Stimulated activated CD8-positive, alpha-beta memory T cell treated with anti-CD3 and anti-CD28 coated beads, Interleukin-12 subunit alpha, Interleukin-12 subunit beta, amount 100 ng/mL, for 24 hours (primary cell): ENCODE results near the gene SYNDIG1.

Source experiments
- DNase-seq: peaks from one replicate; pipeline ENCODE4 v3.0.0-alpha.2; 2020; ENCODE audit errors: extremely low read depth

The SYNDIG1 gene

DNA sequence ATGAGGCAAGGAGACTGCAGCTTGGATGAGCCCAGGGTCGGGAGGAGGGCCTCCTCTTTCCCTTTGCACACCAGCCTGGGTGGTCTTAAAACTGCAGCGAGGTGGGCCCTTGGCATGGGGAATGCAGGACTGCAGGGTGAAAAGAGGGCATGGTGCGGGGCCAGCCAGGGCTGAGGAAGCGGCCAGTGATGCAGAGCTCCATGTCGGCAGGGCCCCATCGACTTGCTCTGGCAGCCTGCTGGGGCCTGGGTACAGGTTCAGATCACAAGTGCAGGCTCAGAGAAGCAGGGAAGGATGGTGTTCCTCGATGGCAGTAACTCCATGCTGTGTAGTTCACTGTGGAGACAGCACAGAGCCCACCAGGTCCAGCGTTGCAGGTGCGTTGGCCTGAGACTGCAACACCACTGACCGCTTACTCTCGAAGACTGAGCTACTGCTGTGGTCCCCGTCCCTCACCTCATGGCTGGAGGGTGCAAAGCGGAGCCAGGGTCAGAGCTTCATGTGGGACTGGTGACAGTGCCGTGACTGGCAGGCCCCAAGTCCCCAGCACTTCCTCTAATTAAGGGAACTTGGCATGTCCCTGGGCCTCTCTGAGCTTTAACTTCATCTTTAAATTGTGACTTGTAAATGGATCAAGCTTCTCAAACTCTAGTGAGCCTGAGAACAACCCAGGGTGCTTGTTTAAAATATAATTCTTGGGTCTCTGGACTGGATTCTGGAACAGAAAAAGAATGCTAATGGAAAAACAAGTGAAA is 223.2 kb downstream of the SYNDIG1 start:
- DNase-seq, result no peak

DNA sequence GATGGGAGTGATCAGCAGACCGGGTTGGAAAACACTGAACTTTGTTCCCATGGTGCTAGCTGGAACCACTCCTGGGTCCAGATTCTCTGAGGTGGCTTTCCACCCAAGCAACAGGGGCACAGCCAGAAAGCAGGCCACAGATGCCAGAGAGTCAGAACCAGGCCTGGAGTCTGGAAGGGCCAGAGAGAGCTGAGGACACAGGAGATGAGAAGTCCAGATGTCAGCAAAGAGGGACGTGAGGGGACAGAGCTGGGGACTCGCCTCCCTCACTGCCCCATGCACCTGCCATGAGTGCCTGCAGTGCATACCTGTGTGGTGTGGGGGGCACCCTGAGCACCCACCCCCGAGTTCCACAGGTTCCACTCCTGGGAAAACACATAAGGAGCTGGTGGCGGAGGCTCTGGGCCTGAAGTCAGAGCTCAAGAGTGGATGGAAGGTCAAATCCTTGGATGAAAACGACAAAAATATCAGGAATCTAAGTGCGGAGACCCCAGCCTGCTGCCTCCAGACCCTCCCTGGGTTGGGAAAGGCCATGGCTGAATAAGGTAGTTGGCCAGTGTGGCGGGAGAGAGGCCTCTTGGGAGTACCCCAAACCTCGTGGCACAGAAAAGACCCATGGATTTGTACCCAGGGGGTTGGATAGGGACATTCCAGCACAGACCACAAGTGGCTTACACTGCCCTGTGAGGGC is 224.2 kb downstream of the SYNDIG1 start:
- DNase-seq, result no peak

DNA sequence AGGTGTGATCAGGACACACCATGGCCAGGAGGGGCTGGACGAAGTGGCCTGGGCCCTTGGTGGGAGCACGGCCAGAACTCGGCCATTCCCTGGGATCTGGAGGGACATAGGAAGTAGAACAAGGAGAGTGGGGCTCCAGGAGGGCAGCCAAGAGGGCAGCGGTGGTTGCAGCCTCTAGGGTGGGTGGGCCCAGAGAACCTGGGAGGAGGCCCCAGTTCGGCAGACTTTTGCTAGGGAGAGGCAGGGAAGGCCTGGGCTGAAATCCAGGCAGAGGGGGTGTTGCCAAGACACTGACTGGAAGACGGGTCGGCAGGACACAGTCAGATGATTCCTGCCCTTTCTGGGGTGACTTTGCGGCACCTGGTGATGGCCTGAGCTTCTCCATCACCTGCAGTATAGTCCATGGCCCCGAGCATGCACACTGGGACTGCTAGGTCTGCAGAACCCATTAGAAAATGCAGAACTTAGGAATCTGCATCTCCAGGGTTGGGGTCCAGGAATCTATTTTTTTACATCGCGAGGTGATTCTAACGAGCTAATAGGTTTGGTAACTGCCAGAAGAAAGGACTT is 224.8 kb downstream of the SYNDIG1 start:
- no peak for DNase-seq

DNA sequence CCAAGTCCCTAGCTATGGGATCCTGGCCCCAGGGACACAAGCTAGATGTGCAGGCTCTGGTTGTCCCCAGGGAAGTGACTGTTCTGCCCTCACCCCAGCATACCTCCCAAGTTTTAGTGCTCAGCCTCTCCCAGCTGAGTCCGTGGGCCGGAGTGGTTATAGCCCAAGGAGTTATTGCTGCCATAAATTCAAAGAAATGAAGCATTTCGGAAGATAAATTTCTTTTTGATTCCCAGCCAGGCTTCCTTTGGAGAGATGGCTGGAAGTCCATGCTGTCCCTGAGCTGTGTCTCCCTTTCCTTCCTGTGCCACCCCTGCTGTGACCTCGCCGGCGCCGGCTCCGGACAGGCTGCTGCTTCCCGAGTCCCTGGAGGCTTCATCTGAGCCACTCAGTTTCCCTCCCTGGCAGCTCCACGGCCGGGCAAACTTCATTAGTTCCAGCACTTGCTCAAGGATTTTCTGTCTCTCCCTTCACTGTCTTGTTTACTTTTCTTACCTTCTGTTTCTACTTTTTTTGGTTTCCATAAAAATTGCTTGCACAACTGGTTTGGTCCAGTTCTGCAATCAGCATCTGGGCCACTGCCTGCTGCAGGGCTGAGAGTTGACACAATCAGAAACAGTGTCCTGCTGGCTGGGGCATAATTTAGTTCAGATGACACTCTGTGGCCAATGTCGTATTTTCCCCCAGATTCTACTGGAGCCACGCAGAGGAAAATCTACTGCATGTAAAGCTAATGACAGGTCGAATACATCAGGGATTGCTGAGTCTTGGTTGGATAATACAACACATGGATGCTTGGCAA is 225.5 kb downstream of the SYNDIG1 start:
- no peak for DNase-seq

DNA sequence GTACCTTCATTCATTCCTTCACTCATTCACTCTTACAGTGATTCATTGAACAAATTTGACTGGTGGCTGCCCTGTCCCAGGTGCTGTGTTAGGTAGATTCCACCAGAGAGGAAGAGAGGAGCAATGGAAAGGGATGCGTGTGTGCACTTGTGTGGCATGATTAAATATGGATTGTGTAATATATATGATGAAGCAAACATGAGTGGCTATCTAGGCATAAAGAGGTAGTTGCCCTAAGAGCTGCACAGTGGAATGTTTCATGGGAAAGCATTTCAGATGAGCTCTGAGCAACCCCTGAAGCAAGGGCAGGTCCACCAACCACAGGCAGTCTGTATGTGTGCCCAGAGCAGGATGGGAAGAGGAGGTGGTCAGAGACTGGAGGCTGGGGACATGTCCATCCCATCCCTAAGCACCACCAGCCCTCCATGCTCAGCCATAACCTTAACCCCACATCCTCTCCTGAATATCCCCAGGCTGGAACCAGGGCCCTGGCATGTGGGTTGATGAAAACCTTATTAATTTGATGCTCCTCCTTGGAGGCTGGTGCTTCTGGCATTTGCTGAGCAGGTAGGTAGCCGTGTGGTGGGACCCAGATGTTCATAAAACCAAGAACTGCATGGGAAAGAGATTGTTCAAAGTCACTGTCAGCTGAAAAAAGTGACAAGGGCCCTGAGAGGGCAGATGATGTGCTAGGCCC is 226.2 kb downstream of the SYNDIG1 start:
- DNase-seq, result no peak

DNA sequence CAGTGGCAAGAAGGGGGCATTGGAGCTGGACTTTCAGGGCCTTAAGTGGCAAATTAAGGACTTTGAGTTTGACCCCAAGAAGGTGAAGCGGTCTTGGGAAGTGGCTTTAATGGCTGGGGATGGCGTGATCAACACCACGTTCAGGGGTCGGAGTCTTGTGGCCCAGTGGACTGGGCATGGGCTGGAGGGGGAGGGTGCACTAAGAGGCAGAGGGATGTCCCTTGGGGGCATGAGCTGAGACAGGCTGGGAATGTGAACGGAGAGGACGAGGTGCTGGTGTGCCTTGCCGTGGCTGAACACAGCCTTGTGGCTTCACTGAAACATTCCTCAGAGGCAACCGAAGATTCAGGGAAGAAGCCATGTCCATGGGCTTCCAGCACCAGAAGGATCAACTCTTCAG is 227.0 kb downstream of the SYNDIG1 start:
- no peak for DNase-seq

DNA sequence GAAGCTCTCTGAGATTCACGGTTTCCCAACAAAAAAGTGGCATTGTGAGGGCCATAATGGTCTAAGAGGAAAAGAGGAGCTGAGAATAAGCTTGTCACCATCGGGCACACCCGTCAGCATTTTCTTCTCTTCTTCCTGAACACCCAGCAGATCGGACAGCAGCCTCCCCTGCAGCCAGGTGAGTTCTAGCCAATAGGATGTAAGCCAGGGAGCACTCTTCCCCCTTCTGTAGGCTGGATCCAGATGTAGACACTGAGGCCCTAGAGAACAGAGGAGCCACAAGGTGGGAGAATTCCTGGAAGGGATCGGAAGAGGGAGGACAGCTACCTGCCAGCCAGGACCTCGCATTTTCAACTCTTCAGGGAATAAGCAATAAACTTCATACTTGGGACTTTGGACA is 228.0 kb downstream of the SYNDIG1 start:
- no peak for DNase-seq

DNA sequence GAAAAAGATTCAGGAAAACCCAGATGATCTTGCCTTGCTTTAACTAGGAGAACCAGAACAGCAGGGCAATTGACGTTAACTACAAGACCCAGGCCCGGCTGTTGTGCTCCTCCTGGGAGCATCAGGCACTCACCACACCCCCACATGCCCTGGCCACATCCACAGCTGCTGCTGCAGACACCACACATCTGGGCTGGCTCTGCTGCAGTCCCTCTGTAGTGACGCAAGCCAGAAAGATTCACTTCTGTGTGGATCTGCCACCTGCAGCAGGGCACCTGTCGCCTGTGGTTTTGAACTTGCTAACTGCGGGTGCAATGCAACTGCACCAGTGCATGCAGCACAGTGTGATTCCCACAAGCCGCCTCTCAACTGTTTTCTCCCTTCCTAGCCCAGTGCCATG is 228.8 kb downstream of the SYNDIG1 start:
- no peak for DNase-seq

DNA sequence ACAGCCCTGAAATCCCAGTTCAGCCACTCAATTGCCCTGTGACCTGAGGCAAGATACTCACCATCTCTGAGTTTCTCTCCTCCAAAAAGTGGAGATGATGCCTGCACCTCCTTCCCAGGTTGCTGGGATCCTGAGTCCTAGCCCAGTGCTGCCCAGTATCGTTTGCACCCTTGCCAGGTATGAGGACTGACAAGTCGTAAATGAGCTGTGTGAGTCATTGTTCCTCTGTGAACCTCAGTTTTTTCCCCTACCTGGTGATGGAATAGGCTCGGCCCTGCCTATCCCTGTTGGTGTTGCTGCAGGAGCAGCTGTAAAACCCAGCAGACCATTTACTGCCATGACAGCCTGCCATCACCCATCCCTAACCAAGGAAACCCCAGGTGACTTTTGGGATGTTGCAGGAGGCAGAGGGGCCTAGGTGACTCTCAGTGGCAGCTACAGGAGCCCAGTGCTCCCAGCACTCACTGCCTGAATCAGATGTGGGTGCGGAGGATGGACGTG is 229.3 kb downstream of the SYNDIG1 start:
- no peak for DNase-seq

DNA sequence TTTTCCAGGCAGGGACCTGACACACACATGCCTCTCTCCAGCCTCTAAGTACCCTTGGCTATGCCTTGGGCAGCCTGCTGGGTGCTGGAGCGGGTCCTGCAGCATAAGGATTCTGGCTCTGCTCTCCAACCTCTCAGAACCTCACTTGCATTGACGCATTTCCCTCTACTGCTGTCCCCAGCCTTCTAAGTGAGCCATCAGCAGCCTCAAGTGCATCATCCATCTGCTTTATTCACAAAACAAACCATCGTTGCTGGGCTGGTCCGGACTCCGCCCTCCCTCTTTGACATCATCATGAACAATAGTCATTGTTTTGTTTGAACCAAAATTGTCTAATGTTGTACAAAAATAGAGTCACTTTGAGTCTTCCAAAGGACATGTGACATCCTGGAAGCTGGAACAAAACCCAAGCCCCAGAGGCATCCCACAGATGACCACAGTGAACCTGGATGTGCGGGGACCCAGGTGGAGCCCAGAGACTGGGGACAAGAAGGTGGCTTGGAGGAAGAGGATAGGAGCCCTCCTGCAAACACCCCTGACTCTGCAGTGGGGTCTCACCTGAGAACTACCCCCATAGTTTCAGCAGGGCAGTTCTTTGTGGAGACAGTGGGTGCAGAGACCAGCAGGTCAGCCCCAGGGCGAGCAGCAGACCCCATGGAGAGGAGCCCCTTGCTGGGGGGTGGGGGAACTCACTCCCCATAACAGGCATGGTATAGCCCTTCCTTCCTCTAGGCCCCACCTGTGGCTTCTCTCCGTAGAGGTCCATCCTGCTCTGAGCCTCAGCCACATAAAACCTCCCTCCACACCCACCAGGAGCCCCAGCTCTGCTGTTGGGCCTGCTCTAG is 230.1 kb downstream of the SYNDIG1 start:
- DNase-seq, result no peak

DNA sequence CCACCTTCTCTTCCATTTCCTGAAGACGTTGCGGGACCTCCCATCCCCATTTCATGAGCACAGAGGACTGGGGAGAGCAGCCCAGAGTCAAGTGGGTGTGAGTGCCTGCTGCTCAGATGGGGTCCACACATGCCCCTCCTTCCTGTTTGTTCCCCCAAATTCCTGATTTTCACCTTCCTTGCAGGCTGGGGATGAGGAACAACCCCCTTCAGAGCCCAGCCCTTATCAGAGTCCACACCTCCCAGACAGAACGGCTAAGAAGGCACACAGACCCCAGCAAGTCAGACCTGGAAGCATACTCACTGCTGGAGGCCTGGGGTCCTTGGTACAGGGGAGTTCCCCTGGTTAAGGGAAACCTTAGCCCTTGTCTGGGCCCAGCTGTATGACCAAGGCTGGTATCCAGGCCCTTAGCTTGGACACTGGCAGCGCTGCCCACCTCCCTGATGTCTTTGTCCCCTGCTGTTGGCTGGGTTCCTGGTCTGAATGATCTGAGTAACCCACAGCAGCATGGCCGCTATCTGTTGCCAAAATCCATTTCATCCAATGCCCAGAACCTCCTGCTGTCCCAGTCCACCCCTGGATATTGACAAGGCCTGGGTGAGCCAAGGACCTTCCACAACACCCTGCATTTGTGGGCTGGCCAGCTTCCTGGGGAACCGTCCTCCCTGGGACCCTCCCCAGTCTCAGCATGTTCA is 230.9 kb downstream of the SYNDIG1 start:
- DNase-seq, result no peak

DNA sequence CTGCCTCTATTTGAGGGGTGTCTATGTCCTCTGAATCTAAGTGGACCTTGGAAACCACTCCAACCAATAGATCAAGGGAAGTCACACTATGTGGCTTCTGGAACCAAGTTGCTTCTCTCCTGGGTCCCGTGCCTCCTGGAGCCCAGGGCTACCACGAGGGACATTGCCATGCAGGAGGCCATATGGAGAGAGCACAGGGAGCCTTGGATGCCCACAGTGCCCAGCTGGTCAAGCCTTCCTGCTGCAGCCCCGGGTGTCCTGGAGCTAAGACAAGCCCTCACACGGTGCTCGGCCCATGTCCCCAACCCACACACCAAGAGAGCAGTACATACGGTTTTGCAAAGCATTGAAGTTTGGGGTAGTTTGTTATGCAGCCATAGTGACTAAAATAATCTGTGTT is 231.6 kb downstream of the SYNDIG1 start:
- no peak for DNase-seq

DNA sequence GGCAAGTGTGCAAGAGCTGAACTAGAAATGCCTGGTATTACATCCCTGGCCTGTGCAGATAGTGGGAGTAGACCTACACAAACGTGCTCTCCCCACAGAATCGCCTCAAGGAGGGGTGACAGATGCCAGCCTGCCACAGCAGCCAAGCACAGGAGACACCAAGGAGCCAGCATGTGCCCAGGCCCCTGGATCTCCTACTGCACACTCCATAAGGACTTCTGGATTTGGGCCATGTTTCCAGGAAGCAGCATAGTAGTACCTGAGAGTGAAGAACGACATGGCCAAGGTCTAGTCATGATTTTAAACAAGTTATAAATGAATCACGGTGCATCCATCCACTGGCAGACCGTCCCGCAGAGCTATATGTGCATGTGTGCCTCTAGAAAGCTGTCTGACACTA is 232.2 kb downstream of the SYNDIG1 start:
- no peak for DNase-seq

DNA sequence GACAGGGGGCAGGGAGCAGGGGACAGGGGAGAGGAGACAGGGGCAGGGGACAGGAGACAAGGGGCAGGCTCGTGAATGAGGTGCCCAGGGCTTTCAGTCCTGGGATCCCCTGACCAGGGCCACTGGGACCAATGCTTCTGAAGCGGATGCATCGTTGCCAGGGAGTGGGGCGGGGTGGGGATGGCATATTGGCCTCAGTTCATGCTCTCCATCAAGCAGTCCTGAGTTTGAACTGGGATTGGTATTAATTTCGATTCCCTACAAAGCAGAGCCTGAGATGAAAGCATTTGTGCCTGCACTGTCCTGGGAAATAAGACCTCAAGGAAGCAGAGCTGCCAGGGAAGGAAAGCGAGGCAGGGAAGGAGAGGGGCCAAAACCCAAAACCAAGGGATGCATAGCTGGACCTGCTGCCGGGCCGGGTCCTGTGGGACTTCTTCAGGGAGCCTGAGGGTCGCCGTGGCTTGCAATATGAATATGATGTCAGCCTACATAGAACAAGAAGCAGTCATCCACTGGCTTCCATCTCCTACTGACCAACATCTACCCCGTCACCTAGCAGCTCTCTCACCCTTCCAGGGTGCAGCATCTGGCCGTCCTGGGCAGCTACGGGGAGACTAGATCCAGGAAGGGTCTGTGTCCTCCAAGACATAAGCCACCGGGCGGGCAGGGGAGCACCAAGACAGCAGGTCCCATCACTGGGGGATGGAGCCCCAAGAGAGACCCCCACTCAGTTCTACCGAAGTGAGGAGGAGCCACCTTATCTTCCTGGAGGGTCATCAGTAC is 233.3 kb downstream of the SYNDIG1 start:
- no peak for DNase-seq

DNA sequence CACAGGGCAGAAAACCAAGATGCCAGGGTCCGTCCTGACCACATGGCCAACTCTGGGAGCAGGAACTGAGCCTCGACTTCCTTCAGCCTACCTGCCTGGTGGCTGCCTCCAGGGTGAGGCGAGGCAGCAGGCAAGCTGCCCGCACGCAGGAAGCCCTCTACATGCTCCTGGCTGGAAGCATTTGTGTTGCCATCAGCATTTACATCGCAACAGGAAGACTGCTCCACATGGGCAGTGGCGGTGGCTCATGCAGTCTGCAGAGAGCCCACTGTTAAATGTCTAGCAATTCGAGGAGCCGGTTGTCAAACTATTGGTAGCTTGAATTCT is 233.8 kb downstream of the SYNDIG1 start:
- no peak for DNase-seq

DNA sequence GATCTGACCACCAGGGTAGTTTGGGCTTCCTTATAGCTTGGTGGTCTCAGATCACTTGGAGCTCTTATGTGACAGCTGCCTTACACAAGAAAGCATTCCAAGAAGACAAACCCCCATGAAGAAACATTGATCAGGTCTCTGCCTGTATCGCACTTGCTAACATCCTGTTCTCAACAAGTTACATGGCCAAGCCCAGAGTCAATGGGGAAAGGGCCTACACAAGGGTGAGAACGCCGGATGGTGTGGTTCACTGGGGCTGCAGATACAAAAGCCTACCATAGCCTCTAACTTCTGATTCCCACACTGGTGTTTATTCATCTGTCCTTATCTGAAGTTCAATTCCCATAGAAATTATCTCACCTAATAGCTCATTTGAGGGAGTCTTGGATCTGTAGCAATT is 235.5 kb downstream of the SYNDIG1 start:
- DNase-seq, result no peak

DNA sequence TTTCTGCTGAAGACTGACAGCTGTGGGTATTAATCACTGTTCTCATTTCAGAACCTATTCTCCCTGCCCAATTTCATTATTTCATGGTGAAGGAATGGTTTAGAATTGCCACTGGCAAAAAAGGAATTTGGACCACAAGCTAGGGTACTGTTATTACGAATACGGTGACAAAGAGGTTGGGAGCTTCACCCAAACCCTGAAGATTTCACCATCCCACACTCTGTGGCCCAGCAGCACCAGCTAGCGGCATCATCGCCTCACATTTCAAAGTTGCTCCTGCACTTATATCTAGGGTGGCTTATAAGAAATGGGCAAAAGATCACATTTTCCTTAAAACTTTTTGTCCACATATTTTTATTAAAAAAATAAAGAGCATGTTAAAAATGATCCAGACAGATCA is 236.1 kb downstream of the SYNDIG1 start:
- DNase-seq, result no peak

DNA sequence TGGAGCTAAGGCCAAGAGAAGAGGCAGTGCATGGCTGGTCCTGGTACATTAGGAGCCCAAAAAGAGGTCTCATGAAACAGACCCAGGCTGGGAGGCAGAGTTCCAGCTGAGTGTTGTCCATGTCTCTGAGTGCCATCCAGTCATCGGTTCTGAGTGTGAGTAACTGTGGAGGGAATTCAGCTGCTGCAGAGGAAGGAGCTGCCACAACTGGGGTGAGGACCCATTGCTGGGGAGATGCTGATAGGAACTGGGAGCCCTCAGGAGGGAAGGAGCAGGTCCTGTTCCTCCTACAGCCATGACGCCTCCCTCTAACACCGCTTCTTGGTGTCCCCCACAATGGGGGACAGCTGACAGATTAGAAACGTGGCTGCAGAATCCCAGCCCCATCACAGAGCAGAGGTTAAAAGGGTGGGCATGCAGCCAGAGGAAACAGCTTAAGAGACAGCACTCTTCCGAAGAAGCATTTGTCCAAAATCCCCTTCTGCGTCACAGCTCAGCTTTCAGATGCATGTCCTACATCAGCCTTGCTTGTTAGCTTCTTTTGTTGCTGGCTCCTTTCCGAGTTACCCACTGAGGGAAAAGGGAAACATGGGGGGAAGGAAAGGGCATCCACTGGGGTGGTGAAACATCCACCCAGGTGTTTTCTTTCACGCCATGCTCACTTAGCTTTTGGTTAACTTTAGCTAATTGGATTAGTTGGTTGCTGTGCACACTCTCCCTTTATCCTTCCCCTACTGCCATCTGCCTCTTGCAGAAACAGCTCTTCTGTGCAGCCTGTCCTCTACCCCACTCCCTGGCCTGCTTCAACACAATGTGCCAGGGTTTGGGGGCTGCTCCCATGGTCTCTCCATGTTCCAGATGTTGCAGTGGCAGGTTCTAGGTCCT is 239.2 kb downstream of the SYNDIG1 start:
- DNase-seq, result no peak
